Endodermal cell (in vitro differentiated cells): Measurements from ENCODE around the gene ZSCAN5A. TPM values are rescaled to one million over a fixed set of nuclear protein-coding genes. Genes with fewer than 3 reads are reported as not detected.

Experiments used
- DNase-seq: peaks from one replicate; pipeline ENCODE4 v3.0.0-alpha.2; 2017
- H3K27ac ChIP-seq: 2 replicates; pipeline ENCODE4 v1.5.1; 2013; ENCODE audit warnings: mild to moderate bottlenecking, low read depth, low read length, moderate library complexity
- H3K27me3 ChIP-seq: 2 replicates; pipeline ENCODE4 v1.6.1; 2013; ENCODE audit warnings: mild to moderate bottlenecking, low read length, moderate library complexity; ENCODE audit not compliant: insufficient read depth, control insufficient read depth, poor library complexity, severe bottlenecking
- H3K36me3 ChIP-seq: 2 replicates; pipeline ENCODE4 v1.7.0; 2013; ENCODE audit warnings: mild to moderate bottlenecking, low read length, moderate library complexity; ENCODE audit not compliant: control insufficient read depth, insufficient read depth
- H3K4me1 ChIP-seq: one replicate; pipeline ENCODE4 v1.7.0; 2013; ENCODE audit warnings: low read length; ENCODE audit not compliant: control insufficient read depth, insufficient read depth
- H3K4me3 ChIP-seq: 2 replicates; pipeline ENCODE4 v1.5.1; 2013; ENCODE audit warnings: mild to moderate bottlenecking, low read length, moderate library complexity
- H3K9ac ChIP-seq: 2 replicates; pipeline ENCODE4 v1.6.1; 2013; ENCODE audit warnings: mild to moderate bottlenecking, low read length, moderate library complexity; ENCODE audit not compliant: poor library complexity, severe bottlenecking; ENCODE audit errors: extremely low read depth
- H3K9me3 ChIP-seq: 2 replicates; pipeline ENCODE4 v1.6.1; 2013; ENCODE audit warnings: mild to moderate bottlenecking, low read length, moderate library complexity; ENCODE audit not compliant: control insufficient read depth
- H3K27ac Mint-ChIP-seq: 2 replicates; pipeline ENCODE4 v1.8.0; 2020; ENCODE audit warnings: mixed read lengths
- H3K27me3 Mint-ChIP-seq: 2 replicates; pipeline ENCODE4 v1.8.0; 2021; ENCODE audit warnings: mild to moderate bottlenecking, mixed read lengths; ENCODE audit not compliant: insufficient read depth
- H3K36me3 Mint-ChIP-seq: 2 replicates; pipeline ENCODE4 v1.8.0; 2020; ENCODE audit warnings: low read depth, mixed read lengths
- H3K4me1 Mint-ChIP-seq: 2 replicates; pipeline ENCODE4 v1.8.0; 2020; ENCODE audit warnings: mixed read lengths
- H3K4me3 Mint-ChIP-seq: 2 replicates; pipeline ENCODE4 v1.8.0; 2020; ENCODE audit warnings: mild to moderate bottlenecking, moderate library complexity, mixed read lengths
- H3K9me3 Mint-ChIP-seq: 2 replicates; pipeline ENCODE4 v1.8.0; 2020; ENCODE audit warnings: mild to moderate bottlenecking, mixed read lengths
- WGBS, 2 experiments: methylation state at CpG; one replicate each; pipeline versions ENCODE4 v1.1.5 to v1.1.7; 2013; ENCODE audit warnings: missing lambda C conversion rate in 2 of 2, mixed read lengths in 1 of 2; ENCODE audit not compliant: insufficient coverage in 1 of 2, insufficient read length in 1 of 2; 5-methylcytosine and 5-hydroxymethylcytosine counted together
- total RNA-seq, 2 donors: library from RNA; stranded (reverse); fragmentation: NEBNext Ultra II Directional in 1 of 2; extraction: Animal tissue kit (Norgen Biotek cat#: 25700) in 1 of 2; gene quantifications; 2 replicates in 1 of 2; 3 replicates in 1 of 2; pipeline ENCODE4 v1.2.1, GENCODE V29; 2021
- TF ChIP-seq, protein P1 (sequence below): fragments of 200-600 bp; sonication (generic); conservative IDR thresholded peaks from 2 replicates; pipeline ENCODE4 v1.5.0; 2021; ENCODE audit warnings: antibody characterized with exemption, mild to moderate bottlenecking

Gene ZSCAN5A
- total RNA-seq, 2 donors from 2014 or later: 11.9 to 20.8 TPM

- peaks cover 8% of the 10 kb centered on the region for H3K9me3 Mint-ChIP-seq
- Histone ChIP-seq H3K27ac (no peak overlapping the region), H3K9ac (no peak overlapping the region), H3K4me1 (no peaks in the 10 kb centered on the region), H3K36me3 (peaks cover 14% of the 10 kb centered on the region), H3K4me3 (no peak overlapping the region), H3K27me3 (no peaks in the 10 kb centered on the region), H3K9me3 (peaks cover 6% of the 10 kb centered on the region)
- DNase-seq: no peak
- WGBS, 2 experiments: 91 to 95% methylated on average over 15 to 22 of the region's 22 CpGs
- peaks cover 16% of the 10 kb centered on the region for H3K4me1 Mint-ChIP-seq
- H3K27me3 Mint-ChIP-seq: no peaks in the 10 kb centered on the region
- H3K36me3 Mint-ChIP-seq: peaks cover 57% of the 10 kb centered on the region
- H3K27ac Mint-ChIP-seq: no peak overlapping the region
- TF ChIP-seq, protein P1, sequence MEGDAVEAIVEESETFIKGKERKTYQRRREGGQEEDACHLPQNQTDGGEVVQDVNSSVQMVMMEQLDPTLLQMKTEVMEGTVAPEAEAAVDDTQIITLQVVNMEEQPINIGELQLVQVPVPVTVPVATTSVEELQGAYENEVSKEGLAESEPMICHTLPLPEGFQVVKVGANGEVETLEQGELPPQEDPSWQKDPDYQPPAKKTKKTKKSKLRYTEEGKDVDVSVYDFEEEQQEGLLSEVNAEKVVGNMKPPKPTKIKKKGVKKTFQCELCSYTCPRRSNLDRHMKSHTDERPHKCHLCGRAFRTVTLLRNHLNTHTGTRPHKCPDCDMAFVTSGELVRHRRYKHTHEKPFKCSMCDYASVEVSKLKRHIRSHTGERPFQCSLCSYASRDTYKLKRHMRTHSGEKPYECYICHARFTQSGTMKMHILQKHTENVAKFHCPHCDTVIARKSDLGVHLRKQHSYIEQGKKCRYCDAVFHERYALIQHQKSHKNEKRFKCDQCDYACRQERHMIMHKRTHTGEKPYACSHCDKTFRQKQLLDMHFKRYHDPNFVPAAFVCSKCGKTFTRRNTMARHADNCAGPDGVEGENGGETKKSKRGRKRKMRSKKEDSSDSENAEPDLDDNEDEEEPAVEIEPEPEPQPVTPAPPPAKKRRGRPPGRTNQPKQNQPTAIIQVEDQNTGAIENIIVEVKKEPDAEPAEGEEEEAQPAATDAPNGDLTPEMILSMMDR: no peak
- no peak overlapping the region for H3K4me3 Mint-ChIP-seq
Observed at GRCh38 chr19:56295531-56296455, 18.8 kb downstream of the ZSCAN5A start.

DNA sequence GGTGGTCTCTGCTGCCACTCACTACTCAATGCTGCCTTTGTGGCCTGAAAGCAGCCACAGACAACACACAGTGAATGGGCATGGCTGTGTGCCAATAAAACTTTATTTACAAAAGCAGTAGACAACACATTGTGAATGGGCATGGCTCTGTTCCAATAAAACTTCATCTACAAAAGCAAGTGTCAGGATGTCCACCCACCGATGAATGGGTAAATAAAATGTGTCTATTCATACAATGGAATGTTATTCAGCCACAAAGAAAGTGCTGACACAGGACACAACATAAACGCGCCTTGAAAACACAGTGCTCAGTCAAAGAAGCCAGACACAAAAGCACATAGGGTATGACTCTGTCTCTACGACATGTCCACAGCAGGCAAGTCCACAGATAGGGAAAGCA lies 20.1 kb downstream of the ZSCAN5A start:
- Mint-ChIP-seq H3K27me3 (no peaks in the 10 kb centered on the region), H3K27ac (no peak overlapping the region)
- DNase-seq: no peak

GRCh38 chr19:56291867-56292266 lies 22.8 kb downstream of the ZSCAN5A start:
- peaks cover 6% of the 10 kb centered on the region for H3K9me3 ChIP-seq
- WGBS, 2 experiments: 93 to 96% methylated on average over 4 to 6 of the region's 6 CpGs
- TF ChIP-seq, protein P1: no peak
- no peaks in the 10 kb centered on the region for H3K27me3 ChIP-seq
- H3K4me1 ChIP-seq: no peaks in the 10 kb centered on the region
- DNase-seq: no peak
- Mint-ChIP-seq H3K4me3 (no peak overlapping the region), H3K27ac (no peak overlapping the region), H3K36me3 (peaks cover 67% of the 10 kb centered on the region), H3K9me3 (peaks cover 8% of the 10 kb centered on the region), H3K27me3 (no peaks in the 10 kb centered on the region), H3K4me1 (peaks cover 10% of the 10 kb centered on the region)
- H3K9ac ChIP-seq: no peak overlapping the region
- H3K36me3 ChIP-seq: peaks cover 14% of the 10 kb centered on the region
- no peak overlapping the region for H3K4me3 ChIP-seq
- no peak overlapping the region for H3K27ac ChIP-seq

More for the DNA sequence above, 20.1 kb downstream of the ZSCAN5A start:
- 88 to 93% methylated on average over 3 to 4 of the region's 4 CpGs for WGBS, 2 experiments
- Mint-ChIP-seq H3K9me3 (peaks cover 8% of the 10 kb centered on the region), H3K4me1 (peaks cover 10% of the 10 kb centered on the region), H3K36me3 (peaks cover 60% of the 10 kb centered on the region), H3K4me3 (no peak overlapping the region)
- Histone ChIP-seq H3K27ac (peak overlapping the region; percentile 76), H3K4me1 (no peaks in the 10 kb centered on the region), H3K9me3 (peaks cover 6% of the 10 kb centered on the region), H3K9ac (no peak overlapping the region), H3K27me3 (no peaks in the 10 kb centered on the region), H3K4me3 (no peak overlapping the region), H3K36me3 (peaks cover 14% of the 10 kb centered on the region)
- TF ChIP-seq, protein P1: no peak
